K562 (cell line): Measurements from ENCODE around the gene OSGIN1. TPM values are rescaled to one million over a fixed set of nuclear protein-coding genes. Genes with fewer than 3 reads are reported as not detected.
A peak's percentile ranks its signal among the peaks of the same experiment; 100 is the strongest.

ENCODE experiments used
- ATAC-seq: fragments of 200-7000 bp; cut with Tn5 transposase; 3 replicates; pipeline ENCODE4 v1.9.1; 2020; ENCODE audit warnings: moderate library complexity
- BruUV-seq: library from RNA; stranded (reverse); fragments of 400-500 nt; replicated peaks from 2 replicates; lab custom pipeline; 2021; lab: Mats Ljungman, UMichigan
- CTCF ChIA-PET: fragments of 300-600 bp; formaldehyde crosslinking; extraction: SDS; loops from one replicate; lab custom pipeline; 2021; ENCODE audit warnings: low intra/inter-chr PET ratio; lab: Yijun Ruan, JAX
- POLR2A ChIA-PET: fragments of 300-600, 350-650 bp; sonication (Branson Sonifier 250); formaldehyde crosslinking; extraction: SDS; loops from one replicate; lab custom pipeline; 2021; ENCODE audit warnings: antibody characterized with exemption, inconsistent platforms; lab: Yijun Ruan, JAX
- DNase-seq, 4 experiments: peaks; one replicate each; pipeline versions ENCODE4 v3.0.0 to v3.0.0-alpha.2; 2011 to 2018; ENCODE audit warnings: low spot score in 3 of 4, mixed read lengths in 3 of 4; ENCODE audit errors: extremely low read depth in 1 of 4
- FAIRE-seq: peaks from 2 replicates; lab custom pipeline; 2011; peaks lifted over from hg19 to GRCh38; lab: Jason Lieb, UNC
- H2AFZ ChIP-seq: 2 replicates; pipeline ENCODE4 v1.6.0; 2011; ENCODE audit warnings: low read depth, low read length, control low read depth, inconsistent platforms
- H3K27ac ChIP-seq: fragments of 200-600 bp; 3 replicates; pipeline ENCODE4 v1.8.0; 2011; ENCODE audit warnings: low read depth, mild to moderate bottlenecking, control low read depth, inconsistent platforms, low read length, moderate library complexity, mixed read lengths; ENCODE audit errors: extremely low read depth
- H3K27me3 ChIP-seq, 2 experiments: fragments of 300-600 bp in 1 of 2; 2 replicates in 1 of 2; 3 replicates in 1 of 2; pipeline versions ENCODE4 v1.6.0 to v1.8.0; 2011; ENCODE audit warnings: inconsistent platforms in 2 of 2, low read length in 2 of 2, mild to moderate bottlenecking in 1 of 2, mixed read lengths in 1 of 2, moderate library complexity in 1 of 2; ENCODE audit not compliant: control insufficient read depth in 2 of 2, insufficient read depth in 2 of 2
- H3K36me3 ChIP-seq: fragments of 300-600 bp; 3 replicates; pipeline ENCODE4 v1.8.0; 2011; ENCODE audit warnings: mild to moderate bottlenecking, low read length, inconsistent platforms; ENCODE audit not compliant: control insufficient read depth, insufficient read depth
- H3K4me1 ChIP-seq, 2 experiments: fragments of 200-600 bp in 1 of 2; replicated peaks in 1 of 2; 2 replicates in 1 of 2; 3 replicates in 1 of 2; pipeline versions ENCODE4 v1.5.1 to v1.8.0; 2011; ENCODE audit warnings: inconsistent platforms in 2 of 2, low read length in 2 of 2, mild to moderate bottlenecking in 1 of 2, mixed read lengths in 1 of 2, moderate library complexity in 1 of 2; ENCODE audit not compliant: control insufficient read depth in 2 of 2, insufficient read depth in 2 of 2
- H3K4me2 ChIP-seq: 2 replicates; pipeline ENCODE4 v1.6.1; 2011; ENCODE audit warnings: low read length, control low read depth, inconsistent platforms, mixed read lengths; ENCODE audit not compliant: insufficient read depth
- H3K4me3 ChIP-seq: fragments of 200-600 bp; sonication (generic), shearing (Covaris generic); 2 replicates; pipeline ENCODE4 v1.5.1; 2016; ENCODE audit warnings: control low read depth, inconsistent platforms
- H3K79me2 ChIP-seq: fragments of 200-600 bp; 3 replicates; pipeline ENCODE4 v1.8.0; 2011; ENCODE audit warnings: low read length, inconsistent platforms; ENCODE audit not compliant: control insufficient read depth, insufficient read depth
- H3K9ac ChIP-seq, 2 experiments: 2 replicates each; pipeline versions ENCODE4 v1.6.0 to v1.6.1; 2011; ENCODE audit warnings: low read depth in 2 of 2, low read length in 2 of 2, control low read depth in 1 of 2, inconsistent platforms in 1 of 2, mild to moderate bottlenecking in 1 of 2, mixed read lengths in 1 of 2; ENCODE audit not compliant: insufficient read depth in 1 of 2
- H3K9me1 ChIP-seq: one replicate; pipeline ENCODE4 v1.6.0; 2011; ENCODE audit warnings: inconsistent platforms, mild to moderate bottlenecking, low read length, moderate library complexity; ENCODE audit not compliant: control insufficient read depth, insufficient read depth
- H3K9me3 ChIP-seq: replicated peaks from 2 replicates; pipeline ENCODE4 v1.5.1; 2011; ENCODE audit warnings: low read depth, low read length, inconsistent platforms; ENCODE audit not compliant: control insufficient read depth, insufficient read depth
- H4K20me1 ChIP-seq: replicated peaks from 2 replicates; pipeline ENCODE4 v1.6.1; 2011; ENCODE audit warnings: low read length, inconsistent platforms, mixed read lengths; ENCODE audit not compliant: control insufficient read depth, insufficient read depth
- CBX8 ChIP-seq: fragments of 200-600 bp; sonication (generic); IDR thresholded peaks from 2 replicates; pipeline ENCODE4 v1.6.1; 2012; ENCODE audit warnings: borderline replicate concordance, mixed run types, low read depth, mild to moderate bottlenecking, moderate library complexity, mixed read lengths, low read length, control low read depth, inconsistent platforms; ENCODE audit not compliant: poor library complexity, severe bottlenecking; ENCODE audit errors: extremely low read depth
- CTCF ChIP-seq, 3 experiments: IDR thresholded peaks in 2 of 3; conservative IDR thresholded peaks in 1 of 3; 2 replicates each; pipeline ENCODE4 v1.5.1; 2011 to 2012; ENCODE audit warnings: low read length in 3 of 3, mild to moderate bottlenecking in 3 of 3, control low read depth in 2 of 3, improper control_type of control experiment in 1 of 3, inconsistent platforms in 1 of 3, low read depth in 1 of 3, mixed read lengths in 1 of 3, moderate library complexity in 1 of 3; ENCODE audit not compliant: insufficient read depth in 2 of 3
- ETV5 ChIP-seq: sonication (generic); formaldehyde crosslinking; IDR thresholded peaks from 2 replicates; pipeline ENCODE4 v1.4.0; 2020; ENCODE audit warnings: low read depth, mild to moderate bottlenecking, missing genetic modification reagents
- GTF2A2 ChIP-seq: IDR thresholded peaks from 2 replicates; pipeline ENCODE4 v1.6.1; 2016; ENCODE audit warnings: mild to moderate bottlenecking, missing genetic modification characterization, missing compliant biosample characterization
- HNRNPH1 ChIP-seq: fragments of 200-400 bp; formaldehyde crosslinking; optimal IDR thresholded peaks from 2 replicates; pipeline ENCODE3; 2017; ENCODE audit warnings: low read depth, mild to moderate bottlenecking, low read length, moderate library complexity
- L3MBTL2 ChIP-seq: fragments of 450-650 bp; IDR thresholded peaks from 2 replicates; pipeline ENCODE4 v1.6.1; 2016; ENCODE audit warnings: mild to moderate bottlenecking, moderate library complexity
- NR2F6 ChIP-seq: fragments of 450-650 bp; formaldehyde crosslinking; IDR thresholded peaks from 2 replicates; pipeline ENCODE4 v1.4.0; 2020; ENCODE audit warnings: mild to moderate bottlenecking
- ZBTB1 ChIP-seq: sonication (generic); formaldehyde crosslinking; IDR thresholded peaks from 2 replicates; pipeline ENCODE4 v1.8.1; 2023; ENCODE audit warnings: missing genetic modification reagents, low read depth, mild to moderate bottlenecking, borderline replicate concordance
- ZNF318 ChIP-seq, 2 experiments: fragments of 450-650 bp; IDR thresholded peaks; 2 replicates each; pipeline ENCODE4 v1.6.1; 2016; ENCODE audit warnings: mild to moderate bottlenecking in 2 of 2, borderline replicate concordance in 1 of 2, low read depth in 1 of 2, moderate library complexity in 1 of 2
- WGBS: fragments of 100-300 bp; shearing (Covaris generic); methylation state at CpG from one replicate; pipeline ENCODE4 v1.1.6; 2016; ENCODE audit warnings: low coverage, mixed read lengths; ENCODE audit not compliant: insufficient coverage; ENCODE audit errors: missing lambda C conversion rate; 5-methylcytosine and 5-hydroxymethylcytosine counted together
- in situ Hi-C: fragments of 300-500 bp; cut with MboI; formaldehyde crosslinking; loops from 4 replicates; pipeline ENCODE4 v1.15.0; 2018; ENCODE audit warnings: inconsistent platforms, mixed read lengths
- intact Hi-C: fragments of 100-400 bp; cut with micrococcal nuclease; formaldehyde crosslinking; loops from 2 replicates; pipeline ENCODE4 v1.14.2; 2022
- polyA plus RNA-seq, 8 experiments: library from polyadenylated mRNA; depleted of rRNA in 4 of 8; stranded (reverse) in 5 of 8; unstranded in 3 of 8; fragments of >200 nt; fragmentation: Nextera tagmentation in 2 of 8; fragmentation: Illumina TruSeq in 1 of 8; extraction: Ambion mirVana in 2 of 8; extraction: Trizol in 1 of 8; gene quantifications; 2 replicates each; pipeline versions ENCODE4 v1.2.1 to v1.2.3, GENCODE V29; 2011 to 2014; ENCODE audit warnings: inconsistent platforms in 1 of 8, missing spikeins in 1 of 8
- total RNA-seq, 7 experiments: library from RNA; depleted of rRNA in 6 of 7; stranded (reverse); fragments of >200 nt in 6 of 7; fragmentation: Illumina TruSeq in 2 of 7; extraction: Trizol in 2 of 7; gene quantifications; 2 replicates each; pipeline versions ENCODE4 v1.2.1 to v1.2.3, GENCODE V29; 2011 to 2021; ENCODE audit warnings: low replicate concordance in 1 of 7

The OSGIN1 gene
- total and polyA plus RNA-seq, 9 of the 15 experiments (the other 6 are each of a cell fraction or from before 2014, with no cell fraction given) = 0.03 to 3.6 (median 1.6) TPM

GRCh38 chr16:83926726-83927397, 26.2 kb upstream of the OSGIN1 start:
- POLR2A ChIA-PET = interaction anchor here (0.6 to 0.8 kb wide), 3 partner anchors 15 to 333 kb away, joined by 3 read pairs; no protein-coding TSS in a partner anchor
- H4K20me1 ChIP-seq = peaks cover 20% of the 10 kb centered on the region; the same call in 1 of the 2 replicates
- no peak overlapping the region; a peak in 1 of 4 replicates for H3K9ac ChIP-seq
- H3K9me1 ChIP-seq = no peaks in the 10 kb centered on the region
- H2AFZ ChIP-seq = no peak overlapping the region
- CTCF ChIA-PET = interaction anchor here (0.6 to 1.4 kb wide), 6 partner anchors 30 to 558 kb away, joined by 3 to 7 read pairs (median 5); no protein-coding TSS in a partner anchor
- no peak overlapping the region for H3K4me2 ChIP-seq
- DNase-seq (peak; percentile 82 to 91 (median 88)), ATAC-seq (peak; percentile 94), FAIRE-seq (peak; percentile 96)
- no peaks in the 10 kb centered on the region for H3K36me3 ChIP-seq
- no TSS peak for BruUV-seq
- 8% methylated on average over 35 of the region's 35 CpGs for WGBS
- H3K4me3 ChIP-seq = no peak overlapping the region
- H3K27me3 ChIP-seq = peaks cover 53 to 93% of the 10 kb centered on the region in 2 experiments
- intact Hi-C loops = loop anchor here (1.0 to 10.0 kb wide), 3 partner anchors 28 to 138 kb away; no protein-coding TSS in a partner anchor
- in situ Hi-C loops = no loop called here
- H3K27ac ChIP-seq = no peak overlapping the region
- H3K79me2 ChIP-seq = no peaks in the 10 kb centered on the region
- H3K9me3 ChIP-seq = no peaks in the 10 kb centered on the region
- peaks cover 0 to 31% of the 10 kb centered on the region in 2 experiments; a peak in 2 of 5 replicates for H3K4me1 ChIP-seq
- TF ChIP-seq CTCF (IDR thresholded peaks at IDR 0.05 in 2 of 3, conservative IDR thresholded peaks at IDR 0.05 in 1 of 3; ENCODE audit: insufficient read depth in 2 of 3, low read depth in 1 of 3, low read length in 3 of 3) (peak; percentile 93 to 96 (median 95)), HNRNPH1 (no peak), CBX8 (no peak), ETV5 (CRISPR knock-in tag) (no peak), ZNF318 (IDR thresholded peaks at IDR 0.05; ENCODE audit: borderline replicate concordance in 1 of 2, low read depth in 1 of 2) (no peak), L3MBTL2 (no peak), NR2F6 (CRISPR knock-in tag) (no peak), GTF2A2 (tag) (no peak), ZBTB1 (CRISPR knock-in tag) (no peak)
